Measurements from ENCODE around the gene FAM209B. TPM values are rescaled to one million over a fixed set of nuclear protein-coding genes. Genes with fewer than 3 reads are reported as not detected.
"Not testable (repeated sequence)": the region's sequence is repeated elsewhere in the genome, so short reads cannot be mapped to it uniquely, and the experiment has no call there.

Gene FAM209B
- total and polyA plus RNA-seq, 9 of the 15 experiments (the other 6 are each of a cell fraction or from before 2014, with no cell fraction given) = 0.34 to 0.40 (median 0.36) TPM; not detected in 6

DNA sequence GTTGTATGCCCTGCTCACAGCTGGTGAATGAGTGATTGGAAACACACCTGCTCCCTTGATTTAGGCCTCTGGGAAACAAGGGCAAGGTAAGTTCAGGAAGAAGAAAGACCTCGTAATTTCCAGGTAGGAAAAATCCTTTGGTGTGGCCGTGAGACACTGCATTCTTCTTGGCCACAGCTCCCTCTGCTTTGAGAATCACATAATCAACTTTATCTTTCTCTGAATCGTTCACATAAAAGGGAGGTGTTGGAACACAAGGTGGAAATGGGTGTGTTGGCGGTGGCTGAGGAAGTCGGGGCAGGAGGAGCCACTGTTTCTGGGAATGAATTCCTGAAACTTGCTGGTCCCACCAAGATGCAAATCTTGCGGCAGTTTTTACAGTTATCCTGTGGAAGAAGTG, 25.9 kb downstream of the FAM209B start:
- DNase-seq (ENCODE audit: extremely low read depth in 1 of 4, low spot score in 3 of 4) (no peak), ATAC-seq (no peak), FAIRE-seq (no peak)
- ChIA-PET CTCF (ENCODE audit: low intra/inter-chr PET ratio) (no interaction called here), POLR2A (no interaction called here)
- Histone ChIP-seq H3K9me1 (ENCODE audit: control insufficient read depth, insufficient read depth, low read length) (no peaks in the 10 kb centered on the region), H3K9ac (ENCODE audit: insufficient read depth in 1 of 2, low read depth in 2 of 2, low read length in 2 of 2) (no peak overlapping the region), H3K27me3 (ENCODE audit: control insufficient read depth in 2 of 2, insufficient read depth in 2 of 2, low read length in 2 of 2) (peaks cover 11 to 34% of the 10 kb centered on the region in 2 experiments; a peak in 4 of 5 replicates), H3K4me3 (no peak overlapping the region), H3K9me3 (replicated peaks; ENCODE audit: control insufficient read depth, insufficient read depth, low read depth, low read length) (no peaks in the 10 kb centered on the region), H3K27ac (ENCODE audit: extremely low read depth, low read depth, low read length) (no peak overlapping the region; the same call in 2 of the 3 replicates), H4K20me1 (replicated peaks; ENCODE audit: control insufficient read depth, insufficient read depth, low read length) (no peaks in the 10 kb centered on the region), H2AFZ (ENCODE audit: low read depth, low read length) (no peak overlapping the region), H3K79me2 (ENCODE audit: control insufficient read depth, insufficient read depth, low read length) (no peaks in the 10 kb centered on the region), H3K4me1 (replicated peaks in 1 of 2; ENCODE audit: control insufficient read depth in 2 of 2, insufficient read depth in 2 of 2, low read length in 2 of 2) (peaks cover 0 to 6% of the 10 kb centered on the region in 2 experiments; a peak in 1 of 5 replicates), H3K36me3 (ENCODE audit: control insufficient read depth, insufficient read depth, low read length) (no peaks in the 10 kb centered on the region), H3K4me2 (ENCODE audit: insufficient read depth, low read length) (no peak overlapping the region)
- no TSS peak for BruUV-seq (replicated peaks)
- in situ Hi-C loops (cut with MboI) = no loop called here
- TF ChIP-seq HDAC3 (IDR thresholded peaks at IDR 0.05; ENCODE audit: borderline replicate concordance, partially characterized antibody) (no peak), TRIM24 (IDR thresholded peaks at IDR 0.05) (no peak)
- TF ChIP-seq, protein P1, sequence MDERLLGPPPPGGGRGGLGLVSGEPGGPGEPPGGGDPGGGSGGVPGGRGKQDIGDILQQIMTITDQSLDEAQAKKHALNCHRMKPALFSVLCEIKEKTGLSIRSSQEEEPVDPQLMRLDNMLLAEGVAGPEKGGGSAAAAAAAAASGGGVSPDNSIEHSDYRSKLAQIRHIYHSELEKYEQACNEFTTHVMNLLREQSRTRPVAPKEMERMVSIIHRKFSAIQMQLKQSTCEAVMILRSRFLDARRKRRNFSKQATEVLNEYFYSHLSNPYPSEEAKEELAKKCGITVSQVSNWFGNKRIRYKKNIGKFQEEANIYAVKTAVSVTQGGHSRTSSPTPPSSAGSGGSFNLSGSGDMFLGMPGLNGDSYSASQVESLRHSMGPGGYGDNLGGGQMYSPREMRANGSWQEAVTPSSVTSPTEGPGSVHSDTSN (CRISPR knock-in tag; IDR thresholded peaks at IDR 0.05; ENCODE audit: low read depth) = no peak
- TF ChIP-seq, protein P1 (tag; conservative IDR thresholded peaks at IDR 0.05; ENCODE audit: low read depth) = no peak
- TF ChIP-seq, protein P2, sequence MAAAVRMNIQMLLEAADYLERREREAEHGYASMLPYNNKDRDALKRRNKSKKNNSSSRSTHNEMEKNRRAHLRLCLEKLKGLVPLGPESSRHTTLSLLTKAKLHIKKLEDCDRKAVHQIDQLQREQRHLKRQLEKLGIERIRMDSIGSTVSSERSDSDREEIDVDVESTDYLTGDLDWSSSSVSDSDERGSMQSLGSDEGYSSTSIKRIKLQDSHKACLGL (CRISPR knock-in tag; IDR thresholded peaks at IDR 0.05; ENCODE audit: borderline replicate concordance, poor library complexity, severe bottlenecking) = no peak
- intact Hi-C loops (cut with micrococcal nuclease) = loop anchor here (10.0 kb wide), 1 partner anchor 786 kb away; no protein-coding TSS in a partner anchor
- 1% methylated on average over 6 of the region's 6 CpGs for WGBS (ENCODE audit: insufficient coverage, low coverage, missing lambda C conversion rate)

DNA sequence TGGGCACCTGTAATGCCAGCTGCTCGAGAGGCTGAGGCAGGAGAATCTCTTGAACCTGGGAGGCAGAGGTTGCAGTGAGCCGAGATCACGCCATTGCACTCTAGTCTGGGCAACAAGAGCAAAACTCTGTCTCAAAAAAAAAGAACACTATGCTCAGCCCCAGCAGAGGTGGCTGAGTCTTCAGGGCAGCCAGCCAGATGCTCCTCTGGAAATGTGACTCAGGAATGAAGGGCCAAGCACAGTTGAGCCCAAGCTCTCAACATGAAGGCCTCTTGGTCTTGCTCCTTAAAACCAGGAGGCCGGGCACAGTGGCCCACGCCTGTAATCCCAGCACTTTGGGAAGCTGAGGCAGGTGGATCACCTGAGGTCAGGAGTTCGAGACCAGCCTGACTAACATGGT, 31.5 kb downstream of the FAM209B start:
- CTCF ChIA-PET (ENCODE audit: low intra/inter-chr PET ratio); H3K4me1 ChIP-seq (replicated peaks in 1 of 2; ENCODE audit: control insufficient read depth in 2 of 2, insufficient read depth in 2 of 2, low read length in 2 of 2); H2AFZ ChIP-seq (ENCODE audit: low read depth, low read length); H3K4me2 ChIP-seq (ENCODE audit: insufficient read depth, low read length); H3K9me3 ChIP-seq (replicated peaks; ENCODE audit: control insufficient read depth, insufficient read depth, low read depth, low read length); H4K20me1 ChIP-seq (replicated peaks; ENCODE audit: control insufficient read depth, insufficient read depth, low read length); ATAC-seq; H3K9ac ChIP-seq (ENCODE audit: insufficient read depth in 1 of 2, low read depth in 2 of 2, low read length in 2 of 2); FAIRE-seq; H3K9me1 ChIP-seq (ENCODE audit: control insufficient read depth, insufficient read depth, low read length); POLR2A ChIA-PET; H3K27ac ChIP-seq (ENCODE audit: extremely low read depth, low read depth, low read length); in situ Hi-C loops (cut with MboI); H3K36me3 ChIP-seq (ENCODE audit: control insufficient read depth, insufficient read depth, low read length); DNase-seq (ENCODE audit: extremely low read depth in 1 of 4, low spot score in 3 of 4); H3K4me3 ChIP-seq; intact Hi-C loops (cut with micrococcal nuclease); BruUV-seq (replicated peaks); H3K79me2 ChIP-seq (ENCODE audit: control insufficient read depth, insufficient read depth, low read length): not testable (repeated sequence)
- 3% methylated on average over 6 of the region's 6 CpGs for WGBS (ENCODE audit: insufficient coverage, low coverage, missing lambda C conversion rate)
- peaks cover 11 to 16% of the 10 kb centered on the region in 2 experiments; a peak in 2 of 5 replicates for H3K27me3 ChIP-seq (ENCODE audit: control insufficient read depth in 2 of 2, insufficient read depth in 2 of 2, low read length in 2 of 2)

Data from K562 (cell line).